ENCODE results near the gene SLC25A26.

Gene SLC25A26

DNA sequence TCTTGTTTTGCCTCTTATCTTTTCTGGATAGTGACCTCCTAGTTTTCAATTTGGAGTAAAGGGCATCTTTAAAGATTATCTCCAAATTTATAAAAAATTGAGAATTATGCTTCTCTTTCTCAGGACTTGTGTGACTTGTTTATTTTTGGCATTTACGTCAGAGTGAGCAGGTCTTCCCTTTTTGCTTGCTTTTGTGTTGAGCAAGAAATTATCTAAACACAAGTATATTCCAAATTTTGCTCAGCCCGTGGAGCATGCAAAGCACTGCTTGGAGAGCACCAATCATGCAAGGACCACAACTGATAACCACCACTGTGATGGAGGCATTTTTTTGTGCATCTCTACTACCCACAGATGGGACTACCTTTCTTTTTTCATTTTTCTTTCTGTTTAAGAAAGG lies 7.1 kb downstream of the SLC25A26 start:
- DNase-seq: no peak

DNA sequence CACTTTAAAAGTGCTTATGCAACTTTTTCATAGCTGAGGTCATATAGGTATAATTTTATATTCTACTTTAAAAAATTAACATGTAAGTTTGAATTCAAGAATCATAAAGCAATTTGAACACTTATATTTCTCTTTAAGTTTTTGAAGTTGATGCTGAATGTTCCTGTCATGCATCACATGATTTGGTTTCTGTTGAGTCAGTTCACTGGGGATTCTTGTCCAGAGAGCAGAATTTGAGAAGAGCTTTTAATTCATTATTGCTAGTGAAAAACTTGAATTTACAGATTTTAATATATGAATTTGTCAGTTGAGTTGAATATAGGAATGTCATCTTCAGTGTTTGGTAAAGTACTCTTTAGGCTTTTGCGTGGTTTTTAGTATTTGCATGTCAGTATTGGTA lies 7.9 kb downstream of the SLC25A26 start:
- DNase-seq: no peak

DNA sequence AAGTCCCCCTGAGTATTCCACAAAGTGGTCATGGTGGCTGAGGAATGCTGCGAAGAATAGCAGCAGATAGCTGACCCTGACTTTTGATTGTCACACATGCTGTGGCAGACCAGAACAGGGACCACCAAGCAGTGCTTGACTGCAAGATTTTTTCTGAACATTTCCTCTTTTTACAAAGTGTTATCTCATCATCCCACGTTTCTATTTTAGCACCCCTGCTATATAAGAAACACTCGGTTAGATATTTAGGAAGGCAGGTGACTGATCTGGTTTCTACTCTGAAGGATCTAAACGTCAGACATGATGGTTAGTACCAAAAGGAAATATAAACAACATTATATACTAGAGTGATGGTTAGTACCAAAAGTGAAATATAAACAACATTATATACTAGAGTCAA lies 9.1 kb downstream of the SLC25A26 start:
- DNase-seq: no peak

DNA sequence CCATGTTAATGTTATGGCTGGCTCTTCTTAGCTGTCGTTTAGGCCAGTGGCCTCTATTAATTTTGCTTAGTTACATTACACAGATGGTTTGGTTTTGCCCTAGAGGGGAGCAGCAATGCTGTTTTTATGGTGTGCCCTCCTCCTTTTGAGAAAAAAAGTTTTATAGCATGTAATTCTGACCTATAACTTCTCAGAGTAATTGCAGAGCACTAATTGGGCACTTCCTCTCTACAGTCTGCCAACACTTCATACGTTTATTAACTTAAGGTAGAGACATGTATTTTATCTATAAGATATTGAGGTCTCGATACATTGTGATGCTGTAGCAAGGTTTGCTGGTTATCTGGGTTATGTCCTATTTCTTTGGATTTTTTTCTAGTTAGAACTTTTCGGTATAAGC lies 12.2 kb downstream of the SLC25A26 start:
- no peak for DNase-seq

DNA sequence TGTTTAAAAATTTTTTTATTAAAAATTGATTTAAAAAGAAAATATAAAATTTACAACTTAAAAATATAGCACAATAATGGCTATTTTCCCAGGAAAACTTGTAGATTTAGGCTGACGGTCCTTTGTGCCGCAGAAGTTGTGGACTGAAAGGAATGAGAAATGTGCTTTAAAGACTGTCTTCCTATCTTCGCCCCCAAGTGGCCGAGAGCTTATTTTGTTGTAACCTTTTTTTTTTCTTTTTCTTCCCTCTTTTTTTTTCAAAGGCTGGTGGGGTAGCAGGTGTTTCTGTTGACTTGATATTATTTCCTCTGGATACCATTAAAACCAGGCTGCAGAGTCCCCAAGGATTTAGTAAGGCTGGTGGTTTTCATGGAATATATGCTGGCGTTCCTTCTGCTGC lies 15.5 kb downstream of the SLC25A26 start:
- no peak for DNase-seq

DNA sequence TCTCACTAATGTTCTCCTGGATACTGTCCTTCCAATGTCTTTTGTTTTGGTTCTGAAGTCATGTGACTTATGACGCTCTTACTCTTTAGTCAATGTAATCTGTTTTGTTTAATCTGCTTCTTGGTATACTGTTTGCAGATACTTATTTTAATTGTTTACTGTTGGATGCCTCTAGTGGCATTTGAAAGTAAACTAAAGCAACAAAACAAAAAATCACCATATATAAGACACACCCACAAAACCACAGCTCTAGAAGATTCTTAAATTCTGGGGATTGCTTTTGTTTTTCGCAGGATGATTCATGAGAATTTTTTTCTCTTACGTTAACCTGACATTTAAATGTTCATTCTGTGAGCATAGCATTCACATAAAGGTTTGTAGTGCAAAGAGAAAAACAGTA lies 16.8 kb downstream of the SLC25A26 start:
- DNase-seq: no peak

DNA sequence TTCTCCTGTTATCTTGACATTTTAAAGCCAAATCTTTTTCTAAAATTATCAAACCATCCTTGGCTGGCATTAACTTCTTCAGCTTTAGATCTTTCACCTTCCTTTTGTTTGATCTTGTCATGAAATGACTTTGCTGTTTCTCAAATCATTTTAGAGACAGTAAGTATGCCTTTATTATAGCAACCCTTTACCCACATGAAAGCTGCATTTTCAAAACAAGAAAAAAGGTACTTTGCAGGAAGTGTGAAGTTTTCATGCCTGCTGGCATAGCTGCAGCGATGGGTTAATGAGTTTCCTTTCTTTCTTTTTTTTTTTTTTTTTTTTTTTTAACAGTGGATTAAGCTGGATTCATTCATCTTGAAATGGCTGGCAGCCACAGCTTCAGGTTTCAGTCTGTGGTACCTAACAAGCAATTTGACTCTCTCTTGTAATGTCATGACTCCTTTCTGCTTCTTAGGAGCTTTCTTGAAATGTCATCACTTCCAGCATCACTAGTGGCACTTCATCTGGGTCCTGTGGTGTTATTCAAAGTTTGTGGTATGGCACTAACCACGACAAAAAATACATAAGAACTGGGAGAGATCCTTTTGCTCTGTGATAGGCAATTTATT lies 18.8 kb downstream of the SLC25A26 start:
- DNase-seq: no peak

DNA sequence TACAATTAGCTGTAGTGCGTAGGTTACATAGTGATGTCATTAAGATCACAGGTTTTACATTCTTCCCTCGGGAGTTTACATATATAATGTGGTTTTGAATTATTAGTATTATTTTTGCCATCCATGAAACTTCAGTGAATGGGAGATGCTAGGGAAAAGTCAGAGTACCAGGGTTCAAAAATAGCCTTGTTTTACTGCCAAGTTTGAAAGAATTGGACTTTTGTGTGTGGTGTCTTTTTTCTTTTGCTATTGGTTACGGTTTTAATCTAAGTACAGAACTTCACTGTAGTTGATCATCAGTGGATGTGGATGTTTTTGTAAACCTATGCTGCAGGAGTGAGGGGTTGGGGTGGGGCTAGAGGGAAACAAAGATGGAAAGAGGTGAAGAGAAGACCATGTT lies 20.7 kb downstream of the SLC25A26 start:
- no peak for DNase-seq

DNA sequence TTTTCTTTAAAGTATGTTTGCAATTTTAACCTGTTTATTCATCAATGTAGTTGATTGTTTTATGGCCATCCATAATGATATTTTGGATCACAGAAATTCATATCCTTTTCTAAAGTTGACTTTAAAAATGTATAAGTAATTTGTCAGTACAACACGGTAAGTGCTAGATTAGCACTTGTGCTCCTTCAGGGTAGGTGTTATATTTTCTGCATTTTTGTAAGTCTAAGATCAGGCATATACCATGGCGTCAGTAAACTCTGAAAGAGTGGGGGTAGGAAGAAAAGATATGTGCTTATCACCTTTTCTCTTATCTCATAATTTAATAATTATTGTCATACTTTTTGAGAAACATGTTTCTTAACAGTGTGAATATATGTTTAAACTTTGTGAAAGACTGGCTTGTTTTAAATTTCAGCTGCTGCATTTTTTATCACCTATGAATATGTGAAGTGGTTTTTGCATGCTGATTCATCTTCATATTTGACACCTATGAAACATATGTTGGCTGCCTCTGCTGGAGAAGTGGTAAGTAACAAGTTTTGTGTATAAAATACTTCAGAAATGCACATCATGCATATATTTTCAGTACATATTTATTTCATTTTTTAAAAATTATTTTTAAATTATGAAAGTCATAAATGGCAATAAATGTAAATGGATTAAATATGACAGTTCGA lies 22.1 kb downstream of the SLC25A26 start:
- no peak for DNase-seq

DNA sequence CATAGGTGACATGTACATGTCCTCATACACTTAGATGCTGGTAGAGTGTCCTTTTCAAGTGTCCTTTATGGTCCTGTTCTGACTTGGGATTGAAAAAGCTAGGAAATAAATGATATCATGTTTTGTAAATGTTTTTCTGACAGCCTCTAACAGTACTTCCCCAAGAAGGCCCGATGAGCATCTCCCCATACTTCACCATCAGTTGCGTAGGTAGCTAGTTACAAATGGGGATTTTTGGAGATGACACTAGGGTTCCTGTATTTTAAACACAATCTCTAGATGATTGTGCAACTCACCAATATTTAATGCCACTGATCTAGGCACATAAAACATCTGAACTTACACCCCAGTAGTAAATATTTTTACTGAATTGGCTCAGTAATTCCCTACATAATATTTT lies 27.8 kb downstream of the SLC25A26 start:
- DNase-seq: no peak

DNA sequence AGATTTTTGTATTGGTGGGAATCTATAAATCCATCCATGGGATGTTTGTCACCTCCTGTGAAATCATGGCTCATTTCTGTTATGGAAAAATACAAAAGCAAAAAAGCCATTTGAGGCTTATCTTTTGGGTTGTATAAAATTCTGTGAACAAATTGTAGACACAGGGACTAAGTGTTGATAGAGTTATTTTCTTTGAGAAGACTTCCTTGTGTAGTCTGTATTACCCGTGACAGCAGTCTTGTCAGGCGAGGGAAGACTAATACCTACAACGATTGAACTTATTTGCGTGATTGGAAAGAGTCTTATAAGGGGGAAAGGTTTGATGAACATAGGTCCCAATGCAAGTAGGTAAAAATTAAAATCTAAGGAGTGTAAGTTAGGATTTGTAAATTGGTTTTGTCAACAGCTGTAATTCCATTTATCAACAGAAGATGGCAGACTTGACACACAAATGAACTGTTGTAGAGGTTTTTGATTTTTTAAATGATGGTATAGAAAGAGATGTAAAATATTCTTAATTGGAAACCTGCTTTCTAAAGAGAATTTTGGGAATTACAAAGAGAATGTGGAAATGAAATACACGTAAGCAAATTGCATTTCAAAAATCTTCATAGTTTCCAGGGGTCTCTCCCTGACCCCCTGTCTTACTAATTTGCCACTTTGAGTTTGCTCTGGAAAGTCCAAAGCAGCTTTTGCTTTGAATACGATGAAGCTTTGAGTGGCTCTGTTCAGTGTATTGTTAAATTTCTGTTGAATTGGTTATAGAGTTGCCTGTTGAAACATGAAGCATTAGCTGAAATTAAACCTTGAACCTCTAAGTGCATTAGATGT lies 33.2 kb downstream of the SLC25A26 start:
- peak in 1 of 2 experiments; percentile 19 for DNase-seq

DNA sequence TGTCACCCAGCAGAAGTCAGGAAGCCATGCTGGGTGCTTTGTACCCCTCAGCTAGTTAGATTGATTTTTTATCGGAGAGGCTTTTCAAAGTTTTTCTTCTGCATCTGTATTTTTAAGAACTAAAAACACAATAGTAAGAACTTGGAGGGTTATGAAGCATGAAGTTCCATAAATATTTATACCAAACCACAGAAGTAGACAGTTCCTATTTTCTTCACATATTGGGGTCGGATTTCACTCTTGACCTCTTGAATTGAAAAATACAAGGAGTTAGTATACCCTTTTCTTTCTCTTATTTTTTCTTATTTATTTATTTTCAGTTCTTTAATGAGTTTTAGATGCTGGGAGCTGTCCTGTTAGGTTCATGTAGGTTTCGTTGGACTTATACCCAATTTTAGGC lies 35.1 kb downstream of the SLC25A26 start:
- DNase-seq: no peak

DNA sequence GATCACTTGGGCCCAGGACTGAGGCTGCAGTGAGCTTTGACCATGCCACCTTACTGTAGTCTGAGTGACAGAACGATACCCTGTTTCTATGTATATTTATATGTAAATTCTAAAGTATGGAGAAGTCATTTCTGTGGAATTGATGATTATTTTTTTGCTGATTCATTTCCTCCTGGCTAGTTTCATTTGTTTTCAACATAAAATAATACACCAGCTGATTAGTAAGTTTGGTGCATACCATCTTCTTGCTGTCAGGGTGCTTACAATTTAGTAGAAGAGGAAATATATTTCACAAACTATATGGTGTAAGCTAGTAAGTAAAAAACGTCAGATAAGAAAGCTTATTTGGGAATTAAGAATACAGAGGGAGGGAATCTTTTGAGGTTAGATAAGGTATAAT lies 36.0 kb downstream of the SLC25A26 start:
- no peak for DNase-seq

DNA sequence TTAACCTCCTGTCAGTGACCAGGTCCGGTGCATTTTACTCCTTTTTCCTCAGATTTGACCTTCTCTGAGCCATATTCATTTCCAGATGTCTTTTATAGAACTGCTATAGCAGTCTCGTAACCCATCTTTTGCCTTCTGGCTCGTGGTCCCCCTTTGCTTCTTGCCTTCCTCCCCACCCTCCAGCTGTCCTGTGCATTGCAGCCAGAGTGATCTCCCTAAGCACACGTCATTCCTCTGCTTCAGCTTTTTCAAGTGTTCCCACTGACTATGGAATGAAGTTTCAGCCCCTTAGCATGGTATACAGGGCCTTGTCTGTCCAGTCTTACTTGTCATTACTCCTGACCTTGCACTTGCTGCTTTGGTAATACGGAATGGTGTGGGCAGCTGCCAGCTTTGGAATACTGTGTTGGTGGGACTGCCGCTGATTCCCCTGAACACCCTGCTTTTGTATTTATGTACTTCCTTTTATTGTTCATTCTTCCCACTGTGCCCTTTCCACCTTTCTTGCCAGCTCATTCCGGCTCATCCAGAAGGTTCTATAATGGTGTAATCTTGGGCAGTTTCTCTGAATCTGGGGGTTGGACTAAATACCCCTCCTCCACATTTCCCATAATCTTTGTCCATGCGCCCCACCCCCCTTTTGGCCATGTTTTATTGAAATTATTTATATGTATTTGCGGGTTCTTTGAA lies 38.9 kb downstream of the SLC25A26 start:
- DNase-seq: no peak

DNA sequence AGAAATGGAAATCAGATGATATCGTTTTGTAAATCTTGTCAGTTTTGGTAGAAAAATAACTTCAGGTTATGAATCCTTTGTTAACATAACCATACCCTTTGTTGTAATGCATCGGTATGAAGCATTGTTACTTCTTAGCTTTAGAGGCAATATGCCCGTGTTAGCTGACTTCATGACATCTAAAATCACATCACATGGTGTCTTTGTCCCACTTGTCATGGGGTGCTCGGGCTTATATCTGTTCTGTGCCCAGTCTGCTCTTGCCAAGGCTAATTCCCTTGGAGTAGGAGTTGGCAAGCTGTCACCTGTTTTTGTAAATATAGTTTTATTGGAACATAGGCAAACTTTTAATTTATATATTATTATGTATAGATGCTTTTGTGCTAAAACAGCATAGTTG lies 39.6 kb downstream of the SLC25A26 start:
- DNase-seq: peak in 1 of 2 experiments; percentile 69

DNA sequence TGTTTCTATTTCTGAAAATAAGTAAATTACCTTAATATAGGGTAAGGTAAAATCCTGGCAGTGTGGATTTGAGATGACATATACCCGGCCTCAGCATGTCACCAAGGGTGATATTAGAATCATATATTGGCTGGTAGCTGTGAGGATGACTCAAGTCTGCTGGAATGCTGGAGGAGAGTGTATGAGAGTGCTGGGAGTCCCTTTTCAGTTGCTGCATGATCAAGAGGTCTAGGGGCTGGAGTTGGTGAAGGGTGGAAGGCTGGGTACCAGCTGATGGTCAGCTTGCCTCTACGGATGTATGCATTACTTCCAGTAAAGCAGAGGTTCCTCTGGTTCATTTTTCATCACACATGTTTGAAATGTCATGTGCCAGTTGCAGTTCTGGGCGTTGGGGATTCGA lies 40.6 kb downstream of the SLC25A26 start:
- DNase-seq: no peak

DNA sequence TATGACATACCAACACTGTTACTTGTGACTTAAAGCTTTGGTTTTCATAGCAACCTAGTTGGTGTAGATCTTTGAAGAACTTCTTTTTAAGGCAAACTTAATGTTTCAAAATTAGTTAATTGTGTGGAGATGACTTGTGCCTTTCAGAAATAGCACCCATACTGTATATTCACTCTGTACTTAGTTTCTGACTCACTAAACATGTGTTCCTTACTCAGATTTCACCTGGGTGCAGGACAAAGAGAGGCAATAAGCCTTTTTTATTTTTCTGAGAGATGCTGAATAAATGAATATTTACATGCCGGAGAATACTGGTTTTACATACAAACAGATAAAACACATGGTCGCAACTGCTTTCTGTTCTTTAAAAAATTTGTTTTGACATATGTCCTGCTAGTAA lies 44.8 kb downstream of the SLC25A26 start:
- no peak for DNase-seq

DNA sequence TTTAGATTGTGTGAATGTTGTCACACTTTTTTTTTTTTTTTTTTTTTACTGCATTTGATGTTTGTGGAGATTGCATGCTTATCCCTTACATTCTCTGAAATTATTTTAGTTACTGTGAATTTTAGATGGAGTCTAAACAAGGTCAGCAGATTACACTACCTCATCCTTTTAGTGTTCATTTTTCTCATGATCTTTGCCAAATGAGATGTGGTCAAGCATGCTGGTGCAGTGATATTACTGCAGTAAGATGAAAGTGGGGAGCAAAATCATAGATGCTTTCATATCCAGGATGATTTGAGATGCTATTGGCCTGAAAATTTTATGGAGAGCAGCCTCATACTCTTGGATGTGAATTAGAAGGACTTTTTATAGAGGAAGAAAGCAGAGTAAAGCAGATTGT lies 45.8 kb downstream of the SLC25A26 start:
- no peak for DNase-seq

DNA sequence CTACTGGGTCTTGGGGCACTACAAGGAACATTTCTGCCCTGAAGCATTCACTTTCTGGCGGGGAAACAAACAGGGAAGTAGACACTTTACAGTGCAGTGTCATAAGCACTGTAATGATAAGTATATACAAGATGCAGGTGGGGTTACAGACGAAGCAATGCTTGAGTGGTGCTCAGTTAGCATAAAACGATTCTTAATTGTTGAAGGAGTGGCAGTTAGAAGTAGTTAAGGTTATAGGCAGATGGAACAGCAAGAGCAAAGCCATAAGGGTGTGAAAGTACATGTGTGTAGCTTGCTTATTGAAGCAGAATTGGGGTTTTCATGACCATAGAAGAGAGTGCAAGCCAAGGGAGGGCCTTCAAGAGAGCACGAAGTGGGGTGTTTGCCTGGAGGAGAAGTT lies 46.2 kb downstream of the SLC25A26 start:
- DNase-seq: peak in 1 of 2 experiments; percentile 52

DNA sequence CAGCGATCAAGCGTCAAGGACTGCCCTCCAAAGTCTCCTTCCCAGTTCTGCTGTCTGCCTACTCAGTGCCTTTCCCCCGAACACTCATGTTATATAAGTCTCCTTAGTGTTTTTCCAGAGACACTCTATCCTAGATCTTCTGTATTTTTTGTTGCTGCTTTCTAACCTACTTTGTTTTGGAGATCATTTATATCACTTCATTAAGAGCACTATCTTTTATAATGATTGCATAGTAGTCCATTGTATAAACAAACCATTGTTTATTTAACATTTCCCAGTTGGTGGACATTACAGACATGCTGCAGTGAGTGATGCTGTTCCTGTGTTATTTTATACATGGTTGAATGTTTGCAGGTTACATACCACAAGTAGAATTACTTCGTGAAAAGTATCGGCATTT lies 47.1 kb downstream of the SLC25A26 start:
- DNase-seq: no peak

DNA sequence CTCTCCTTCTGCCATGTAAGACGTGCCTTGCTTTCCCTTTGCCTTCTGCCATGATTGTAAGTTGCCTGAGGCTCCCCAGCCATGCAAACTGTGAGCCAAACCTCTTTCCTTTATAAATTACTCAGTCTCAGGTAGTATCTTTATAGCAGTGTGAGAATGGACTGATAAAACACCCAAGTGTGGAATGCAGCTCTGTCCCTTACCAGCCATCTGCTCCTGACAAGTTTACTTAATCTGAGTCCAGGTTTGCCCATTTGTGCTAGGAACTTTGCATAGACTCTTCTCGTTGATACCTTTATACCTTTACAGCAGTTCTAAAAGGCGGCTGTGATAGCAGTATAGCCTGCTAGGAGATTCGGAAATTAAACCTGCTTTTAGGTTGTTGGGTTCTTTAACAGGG lies 48.1 kb downstream of the SLC25A26 start:
- DNase-seq: no peak

DNA sequence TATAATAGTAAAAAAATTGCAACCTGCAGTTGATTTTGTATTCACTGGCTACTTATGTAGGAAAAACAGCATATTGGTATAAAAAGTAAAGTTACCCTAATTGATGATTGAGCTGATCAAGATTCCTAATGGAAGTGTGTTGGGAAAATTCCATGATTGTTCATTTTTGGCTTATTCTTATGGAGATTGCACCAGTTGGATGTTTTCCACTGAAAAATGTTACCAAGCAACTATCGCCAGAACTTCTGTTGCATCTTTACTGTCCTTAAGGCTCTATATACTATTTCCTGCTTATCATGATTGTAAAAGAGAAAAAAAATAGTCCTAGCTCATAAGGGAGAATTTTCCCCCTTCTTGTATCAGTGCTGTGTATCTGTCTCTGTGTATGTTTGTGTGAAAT lies 48.6 kb downstream of the SLC25A26 start:
- no peak for DNase-seq

DNA sequence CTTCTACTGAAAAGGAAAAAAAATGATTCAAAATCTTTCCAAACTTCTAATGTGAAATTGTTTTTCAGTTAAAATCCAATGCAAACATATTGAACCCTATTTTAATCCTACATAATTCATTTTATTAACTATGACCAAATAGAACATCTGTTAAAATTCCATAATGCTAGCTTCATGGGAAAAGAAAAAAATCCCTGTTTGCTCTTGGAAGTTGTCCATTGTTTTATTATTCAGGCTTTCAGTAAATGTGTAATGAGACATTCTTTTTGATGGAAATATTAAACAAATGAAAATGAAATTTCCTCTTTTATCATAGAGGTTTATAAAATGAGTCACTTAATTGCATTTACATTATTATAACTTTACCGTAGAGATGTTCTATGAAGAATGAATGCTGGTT lies 49.5 kb downstream of the SLC25A26 start:
- DNase-seq: no peak

DNA sequence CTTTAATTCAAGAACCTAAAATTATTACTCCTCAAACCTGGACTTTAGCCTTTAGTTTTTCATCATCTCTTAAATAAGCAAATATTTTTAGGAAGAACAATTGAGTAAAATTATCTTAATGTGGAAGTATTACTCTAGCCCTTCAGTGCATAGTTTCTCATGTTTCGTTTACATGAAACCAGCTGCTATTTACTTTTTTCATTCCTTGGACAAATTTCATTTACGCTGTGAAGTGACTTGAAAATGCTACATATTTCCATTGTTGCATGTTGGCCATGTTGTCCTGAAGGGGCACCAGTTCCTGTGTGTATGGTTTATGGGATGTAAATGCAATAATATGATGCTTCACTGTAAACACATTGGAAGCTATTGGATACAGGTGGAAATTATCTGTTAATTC lies 49.9 kb downstream of the SLC25A26 start:
- no peak for DNase-seq
